Brain microvascular endothelial cell (primary cell): ENCODE measurements around the gene HK3.

Experiments used
- DNase-seq: peaks from one replicate; pipeline ENCODE4 v3.0.0-alpha.2; 2020
- H3K27ac ChIP-seq: fragments of 250-450 bp; sonication (Bioruptor Pico); 2 replicates; pipeline ENCODE4 v1.5.1; 2020; ENCODE audit warnings: mild to moderate bottlenecking, moderate library complexity
- H3K27me3 ChIP-seq: fragments of 250-450 bp; sonication (Bioruptor Pico); replicated peaks from 2 replicates; pipeline ENCODE4 v1.5.1; 2020; ENCODE audit warnings: mild to moderate bottlenecking
- H3K36me3 ChIP-seq: fragments of 250-450 bp; sonication (Bioruptor Pico); replicated peaks from 2 replicates; pipeline ENCODE4 v1.5.1; 2020; ENCODE audit warnings: mild to moderate bottlenecking
- H3K4me3 ChIP-seq: 2 replicates; pipeline ENCODE4 v1.5.1; 2011; ENCODE audit warnings: low read depth, mild to moderate bottlenecking, control low read depth, low read length, moderate library complexity
- in situ Hi-C: cut with HindIII; loops from 2 replicates; pipeline ENCODE4 v1.10.0; 2017; ENCODE audit warnings: low sequenced_read_pairs, low pct_ligation_motif_present
- TF ChIP-seq, protein P1 (sequence below): IDR thresholded peaks from 2 replicates; pipeline ENCODE4 v1.5.1; 2011; ENCODE audit warnings: low read depth, mild to moderate bottlenecking, moderate library complexity, low read length, control low read depth, inconsistent platforms; ENCODE audit errors: missing control alignments

HK3 gene

DNA sequence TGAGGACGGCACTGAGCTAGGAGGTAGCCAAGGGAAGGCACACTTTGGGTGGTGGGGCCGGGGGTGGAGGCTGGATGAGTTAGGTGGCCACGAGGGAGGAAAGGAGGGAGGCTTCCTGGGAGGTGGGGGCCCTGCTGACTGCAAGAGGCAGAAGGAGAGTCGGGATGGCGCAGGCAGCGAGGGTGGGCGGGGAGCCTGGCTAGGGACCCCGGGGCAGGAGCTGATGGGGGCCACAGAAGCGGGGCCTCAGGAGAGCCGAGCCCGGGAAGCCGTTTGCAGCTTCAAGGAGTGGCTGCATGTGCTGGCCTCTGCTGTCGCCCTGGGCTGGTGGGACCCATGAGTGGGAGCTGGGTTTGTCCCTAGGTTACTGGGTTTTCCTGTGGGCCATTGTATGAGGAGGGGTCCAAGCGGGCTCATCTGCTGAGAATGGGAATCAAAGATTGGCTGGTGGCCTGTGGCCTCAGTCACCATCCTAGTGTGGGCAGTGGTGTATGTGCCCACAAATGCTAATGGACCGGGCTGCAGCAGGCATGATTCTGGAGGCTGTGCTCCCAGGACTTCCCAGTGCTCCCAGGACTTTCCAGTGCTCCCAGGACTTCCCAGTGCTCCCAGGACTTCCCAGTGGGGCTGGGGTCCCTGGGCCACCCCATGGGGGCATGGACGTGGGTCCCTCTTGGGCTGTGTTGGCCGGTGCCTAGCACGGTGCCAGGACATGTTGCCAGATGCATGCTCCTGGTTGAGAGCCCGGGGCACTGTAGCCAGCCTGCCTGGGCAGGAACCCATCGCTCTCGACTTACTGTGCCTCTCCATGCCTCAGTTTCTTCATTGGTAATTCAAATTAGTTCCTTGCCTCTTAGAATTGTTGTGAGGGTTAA, 48.5 kb downstream of the HK3 start:
- Histone ChIP-seq H3K27me3 (peaks cover 19% of the 10 kb centered on the region), H3K27ac (no peak overlapping the region), H3K4me3 (no peak overlapping the region), H3K36me3 (no peaks in the 10 kb centered on the region)
- in situ Hi-C loops, result no loop called here
- no peak for DNase-seq
- TF ChIP-seq, protein P1, sequence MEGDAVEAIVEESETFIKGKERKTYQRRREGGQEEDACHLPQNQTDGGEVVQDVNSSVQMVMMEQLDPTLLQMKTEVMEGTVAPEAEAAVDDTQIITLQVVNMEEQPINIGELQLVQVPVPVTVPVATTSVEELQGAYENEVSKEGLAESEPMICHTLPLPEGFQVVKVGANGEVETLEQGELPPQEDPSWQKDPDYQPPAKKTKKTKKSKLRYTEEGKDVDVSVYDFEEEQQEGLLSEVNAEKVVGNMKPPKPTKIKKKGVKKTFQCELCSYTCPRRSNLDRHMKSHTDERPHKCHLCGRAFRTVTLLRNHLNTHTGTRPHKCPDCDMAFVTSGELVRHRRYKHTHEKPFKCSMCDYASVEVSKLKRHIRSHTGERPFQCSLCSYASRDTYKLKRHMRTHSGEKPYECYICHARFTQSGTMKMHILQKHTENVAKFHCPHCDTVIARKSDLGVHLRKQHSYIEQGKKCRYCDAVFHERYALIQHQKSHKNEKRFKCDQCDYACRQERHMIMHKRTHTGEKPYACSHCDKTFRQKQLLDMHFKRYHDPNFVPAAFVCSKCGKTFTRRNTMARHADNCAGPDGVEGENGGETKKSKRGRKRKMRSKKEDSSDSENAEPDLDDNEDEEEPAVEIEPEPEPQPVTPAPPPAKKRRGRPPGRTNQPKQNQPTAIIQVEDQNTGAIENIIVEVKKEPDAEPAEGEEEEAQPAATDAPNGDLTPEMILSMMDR, result no peak

DNA sequence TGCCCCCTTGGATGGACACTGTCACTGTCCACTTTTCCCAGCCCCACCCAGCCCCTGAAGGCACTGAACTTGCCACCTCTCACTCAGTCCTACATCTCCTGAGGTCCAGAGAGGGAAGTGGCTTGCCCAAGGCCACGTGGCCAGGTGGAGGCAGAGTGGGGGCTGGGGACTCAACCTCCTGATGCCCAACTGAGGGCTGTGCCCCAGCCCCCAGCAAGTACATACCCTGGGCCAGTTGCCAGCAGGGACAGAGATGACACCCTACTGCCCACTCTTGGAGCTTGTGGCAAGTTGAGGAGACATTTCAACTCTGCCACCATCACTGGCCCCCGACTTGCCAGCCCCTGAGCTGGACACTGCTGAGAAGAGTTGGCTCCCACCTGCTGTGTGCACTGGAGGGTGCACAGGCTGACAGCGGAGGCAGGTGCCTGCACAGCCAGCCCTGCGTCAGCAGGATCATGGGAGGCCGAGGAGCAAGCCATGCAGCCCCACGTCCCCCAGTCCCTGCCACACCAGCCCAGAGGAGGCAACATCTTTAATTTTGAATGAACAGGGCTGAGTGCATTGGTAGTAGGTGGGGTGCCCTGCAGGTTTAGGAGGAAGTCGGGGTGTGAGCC, 49.4 kb downstream of the HK3 start:
- in situ Hi-C loops, result no loop called here
- no peak for DNase-seq
- H3K27ac ChIP-seq, result no peak overlapping the region
- TF ChIP-seq, protein P1, result no peak
- H3K36me3 ChIP-seq, result no peaks in the 10 kb centered on the region
- H3K27me3 ChIP-seq, result peaks cover 21% of the 10 kb centered on the region
- no peak overlapping the region for H3K4me3 ChIP-seq

GRCh38 chr5:176848651-176849050, 50.5 kb downstream of the HK3 start:
- in situ Hi-C loops, result no loop called here

DNA sequence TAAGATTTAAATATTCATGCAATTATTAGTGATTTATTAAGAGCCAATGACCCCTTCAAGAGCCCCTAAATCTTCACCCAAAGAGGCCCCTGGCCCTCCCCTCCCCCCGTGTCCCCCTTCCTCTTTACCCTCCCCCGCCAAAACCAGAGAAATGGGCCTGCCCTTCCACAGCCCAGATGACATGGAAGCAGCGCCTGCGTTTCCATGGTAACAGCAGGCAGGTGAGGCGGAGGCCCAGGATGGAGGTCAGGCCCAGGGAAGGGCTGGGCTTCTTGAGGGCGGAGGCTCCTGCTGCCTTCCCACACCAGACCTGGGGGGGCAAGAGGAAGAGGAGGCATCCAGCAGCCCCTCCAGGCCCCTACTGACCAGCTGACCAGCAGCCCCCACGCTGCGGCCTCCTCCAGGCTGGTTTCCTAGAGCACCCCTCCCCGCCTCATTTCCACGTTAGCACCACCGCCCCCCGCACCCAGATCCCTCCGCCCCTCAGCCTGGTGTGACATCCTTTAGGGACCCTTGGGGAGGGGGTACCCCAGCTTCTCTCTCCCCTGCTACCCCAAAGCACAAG, 51.3 kb downstream of the HK3 start:
- Histone ChIP-seq H3K27me3 (peaks cover 21% of the 10 kb centered on the region), H3K4me3 (no peak overlapping the region), H3K36me3 (no peaks in the 10 kb centered on the region), H3K27ac (no peak overlapping the region)
- TF ChIP-seq, protein P1, result no peak
- no peak for DNase-seq
- in situ Hi-C loops, result no loop called here

More at GRCh38 chr5:176848651-176849050, 50.5 kb downstream of the HK3 start:
- Histone ChIP-seq H3K36me3 (no peaks in the 10 kb centered on the region), H3K27me3 (peaks cover 21% of the 10 kb centered on the region), H3K27ac (no peak overlapping the region), H3K4me3 (no peak overlapping the region)
- TF ChIP-seq, protein P1, result no peak
- no peak for DNase-seq

- H3K27me3 ChIP-seq, result peaks cover 21% of the 10 kb centered on the region
These were observed 52.0 kb downstream of the HK3 start for GRCh38 chr5:176847148-176847547.

More at GRCh38 chr5:176847148-176847547, 52.0 kb downstream of the HK3 start:
- in situ Hi-C loops, result no loop called here
- no peak for DNase-seq
- H3K36me3 ChIP-seq, result no peaks in the 10 kb centered on the region
- TF ChIP-seq, protein P1, result no peak
- H3K27ac ChIP-seq, result no peak overlapping the region
- no peak overlapping the region for H3K4me3 ChIP-seq
